ENCODE data around the gene PPP2R5E. TPM values are rescaled to one million over a fixed set of nuclear protein-coding genes. Genes with fewer than 3 reads are reported as not detected.

The PPP2R5E gene
- total and polyA plus RNA-seq, 2 donors (not counting 1 experiment from before 2014, with no cell fraction given) = 18.5 to 38.8 TPM

- H3K36me3 ChIP-seq (ENCODE audit: control insufficient read depth, insufficient read depth, low read length) = no peaks in the 10 kb centered on the region
- no peak for DNase-seq (ENCODE audit: low read depth in 2 of 2)
Measured at GRCh38 chr14:63398952-63399351, 144.2 kb downstream of the PPP2R5E start.

GRCh38 chr14:63394841-63395240 lies 148.3 kb downstream of the PPP2R5E start:
- no peak overlapping the region for H3K9ac ChIP-seq (ENCODE audit: insufficient read depth, low read length)
- no peak overlapping the region for H3K4me2 ChIP-seq (ENCODE audit: extremely low read depth, insufficient read depth, low read length)

More at GRCh38 chr14:63398952-63399351, 144.2 kb downstream of the PPP2R5E start:
- Histone ChIP-seq H3K4me1 (ENCODE audit: control insufficient read depth, extremely low read depth, insufficient read depth, low read length) (no peaks in the 10 kb centered on the region), H3K4me2 (ENCODE audit: extremely low read depth, insufficient read depth, low read length) (no peak overlapping the region), H3K79me2 (ENCODE audit: control insufficient read depth, insufficient read depth, low read length) (no peaks in the 10 kb centered on the region), H3K4me3 (replicated peaks in 1 of 4; ENCODE audit: control extremely low read depth in 1 of 4, insufficient read depth in 1 of 4, low read depth in 3 of 4, low read length in 4 of 4) (no peak overlapping the region), H3K9me3 (ENCODE audit: control insufficient read depth, insufficient read depth, low read depth, low read length) (no peaks in the 10 kb centered on the region), H2AFZ (ENCODE audit: low read length) (no peak overlapping the region), H3K9ac (ENCODE audit: insufficient read depth, low read length) (no peak overlapping the region), H3K27me3 (ENCODE audit: control insufficient read depth, insufficient read depth, low read length) (no peaks in the 10 kb centered on the region), H4K20me1 (ENCODE audit: control insufficient read depth, extremely low read depth, insufficient read depth, low read length) (no peaks in the 10 kb centered on the region), H3K27ac (ENCODE audit: insufficient read depth, low read length) (no peak overlapping the region)
- TF ChIP-seq EZH2 (IDR thresholded peaks at IDR 0.05; ENCODE audit: low read length, missing control alignments) = no peak
- no peak for TF ChIP-seq CTCF (conservative IDR thresholded peaks at IDR 0.05 in 1 of 2, IDR thresholded peaks at IDR 0.05 in 1 of 2; ENCODE audit: low read depth in 1 of 2, low read length in 2 of 2)

GRCh38 chr14:63394432-63394831 lies 148.7 kb downstream of the PPP2R5E start:
- Histone ChIP-seq H3K4me3 (replicated peaks in 1 of 4; ENCODE audit: control extremely low read depth in 1 of 4, insufficient read depth in 1 of 4, low read depth in 3 of 4, low read length in 4 of 4) (no peak overlapping the region), H3K9ac (ENCODE audit: insufficient read depth, low read length) (no peak overlapping the region), H3K4me2 (ENCODE audit: extremely low read depth, insufficient read depth, low read length) (no peak overlapping the region), H3K9me3 (ENCODE audit: control insufficient read depth, insufficient read depth, low read depth, low read length) (no peaks in the 10 kb centered on the region), H3K27ac (ENCODE audit: insufficient read depth, low read length) (no peak overlapping the region), H3K79me2 (ENCODE audit: control insufficient read depth, insufficient read depth, low read length) (no peaks in the 10 kb centered on the region), H2AFZ (ENCODE audit: low read length) (no peak overlapping the region), H4K20me1 (ENCODE audit: control insufficient read depth, extremely low read depth, insufficient read depth, low read length) (no peaks in the 10 kb centered on the region), H3K36me3 (ENCODE audit: control insufficient read depth, insufficient read depth, low read length) (no peaks in the 10 kb centered on the region), H3K4me1 (ENCODE audit: control insufficient read depth, extremely low read depth, insufficient read depth, low read length) (no peaks in the 10 kb centered on the region), H3K27me3 (ENCODE audit: control insufficient read depth, insufficient read depth, low read length) (no peaks in the 10 kb centered on the region)
- no peak for DNase-seq (ENCODE audit: low read depth in 2 of 2)
- TF ChIP-seq EZH2 (IDR thresholded peaks at IDR 0.05; ENCODE audit: low read length, missing control alignments) (no peak), CTCF (conservative IDR thresholded peaks at IDR 0.05 in 1 of 2, IDR thresholded peaks at IDR 0.05 in 1 of 2; ENCODE audit: low read depth in 1 of 2, low read length in 2 of 2) (no peak)

More at GRCh38 chr14:63394841-63395240, 148.3 kb downstream of the PPP2R5E start:
- no peaks in the 10 kb centered on the region for H3K79me2 ChIP-seq (ENCODE audit: control insufficient read depth, insufficient read depth, low read length)
- H3K4me1 ChIP-seq (ENCODE audit: control insufficient read depth, extremely low read depth, insufficient read depth, low read length) = no peaks in the 10 kb centered on the region
- H3K9me3 ChIP-seq (ENCODE audit: control insufficient read depth, insufficient read depth, low read depth, low read length) = no peaks in the 10 kb centered on the region
- no peaks in the 10 kb centered on the region for H3K27me3 ChIP-seq (ENCODE audit: control insufficient read depth, insufficient read depth, low read length)
- TF ChIP-seq CTCF (conservative IDR thresholded peaks at IDR 0.05 in 1 of 2, IDR thresholded peaks at IDR 0.05 in 1 of 2; ENCODE audit: low read depth in 1 of 2, low read length in 2 of 2) (no peak), EZH2 (IDR thresholded peaks at IDR 0.05; ENCODE audit: low read length, missing control alignments) (no peak)
- no peak overlapping the region for H2AFZ ChIP-seq (ENCODE audit: low read length)
- DNase-seq (ENCODE audit: low read depth in 2 of 2) = peak in 1 of 2 donors; percentile 29
- no peak overlapping the region for H3K27ac ChIP-seq (ENCODE audit: insufficient read depth, low read length)
- no peak overlapping the region for H3K4me3 ChIP-seq (replicated peaks in 1 of 4; ENCODE audit: control extremely low read depth in 1 of 4, insufficient read depth in 1 of 4, low read depth in 3 of 4, low read length in 4 of 4)
- no peaks in the 10 kb centered on the region for H3K36me3 ChIP-seq (ENCODE audit: control insufficient read depth, insufficient read depth, low read length)
- H4K20me1 ChIP-seq (ENCODE audit: control insufficient read depth, extremely low read depth, insufficient read depth, low read length) = no peaks in the 10 kb centered on the region
